Epithelial cell of proximal tubule (primary cell): ENCODE data around the gene SYMPK. TPM values are rescaled to one million over a fixed set of nuclear protein-coding genes. Genes with fewer than 3 reads are reported as not detected.
"Not testable (repeated sequence)": the region's sequence is repeated elsewhere in the genome, so short reads cannot be mapped to it uniquely, and the experiment has no call there.

ENCODE experiments used
- DNase-seq: peaks from one replicate; pipeline ENCODE4 v3.0.0-alpha.2; 2011; ENCODE audit warnings: low read depth
- H3K4me3 ChIP-seq: 2 replicates; pipeline ENCODE4 v1.5.1; 2011; ENCODE audit warnings: low read depth, mild to moderate bottlenecking, low read length
- total RNA-seq: library from RNA; depleted of rRNA; stranded (reverse); fragments of >200 nt; gene quantifications from 2 replicates; pipeline ENCODE4 v1.2.3, GENCODE V29; 2015
- TF ChIP-seq, protein P1 (sequence below): conservative IDR thresholded peaks from 2 replicates; pipeline ENCODE4 v1.5.1; 2012; ENCODE audit warnings: low read depth, mild to moderate bottlenecking, low read length

SYMPK gene
- total RNA-seq, 1 donor from 2014 or later, result 22.9 TPM

DNA sequence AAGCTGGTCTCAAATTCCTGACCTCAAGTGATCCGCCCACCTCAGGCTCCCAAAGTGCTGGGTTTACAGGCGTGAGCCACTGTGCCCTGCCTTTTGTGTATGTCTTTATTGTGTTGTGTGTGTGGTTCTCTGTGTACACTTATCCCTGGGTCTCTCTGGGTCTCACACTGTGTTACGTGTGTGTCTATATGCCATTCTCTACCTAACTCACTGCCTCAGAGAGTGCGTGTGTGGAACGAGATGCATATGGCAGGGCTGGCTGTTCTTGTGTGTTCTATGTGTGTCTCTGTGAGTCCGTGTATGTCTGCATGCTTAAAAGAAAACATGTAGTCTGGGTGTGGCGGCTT is 11.6 kb upstream of the SYMPK start:
- no peak for DNase-seq
- H3K4me3 ChIP-seq, result no peak overlapping the region
- TF ChIP-seq, protein P1, sequence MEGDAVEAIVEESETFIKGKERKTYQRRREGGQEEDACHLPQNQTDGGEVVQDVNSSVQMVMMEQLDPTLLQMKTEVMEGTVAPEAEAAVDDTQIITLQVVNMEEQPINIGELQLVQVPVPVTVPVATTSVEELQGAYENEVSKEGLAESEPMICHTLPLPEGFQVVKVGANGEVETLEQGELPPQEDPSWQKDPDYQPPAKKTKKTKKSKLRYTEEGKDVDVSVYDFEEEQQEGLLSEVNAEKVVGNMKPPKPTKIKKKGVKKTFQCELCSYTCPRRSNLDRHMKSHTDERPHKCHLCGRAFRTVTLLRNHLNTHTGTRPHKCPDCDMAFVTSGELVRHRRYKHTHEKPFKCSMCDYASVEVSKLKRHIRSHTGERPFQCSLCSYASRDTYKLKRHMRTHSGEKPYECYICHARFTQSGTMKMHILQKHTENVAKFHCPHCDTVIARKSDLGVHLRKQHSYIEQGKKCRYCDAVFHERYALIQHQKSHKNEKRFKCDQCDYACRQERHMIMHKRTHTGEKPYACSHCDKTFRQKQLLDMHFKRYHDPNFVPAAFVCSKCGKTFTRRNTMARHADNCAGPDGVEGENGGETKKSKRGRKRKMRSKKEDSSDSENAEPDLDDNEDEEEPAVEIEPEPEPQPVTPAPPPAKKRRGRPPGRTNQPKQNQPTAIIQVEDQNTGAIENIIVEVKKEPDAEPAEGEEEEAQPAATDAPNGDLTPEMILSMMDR, result no peak

DNA sequence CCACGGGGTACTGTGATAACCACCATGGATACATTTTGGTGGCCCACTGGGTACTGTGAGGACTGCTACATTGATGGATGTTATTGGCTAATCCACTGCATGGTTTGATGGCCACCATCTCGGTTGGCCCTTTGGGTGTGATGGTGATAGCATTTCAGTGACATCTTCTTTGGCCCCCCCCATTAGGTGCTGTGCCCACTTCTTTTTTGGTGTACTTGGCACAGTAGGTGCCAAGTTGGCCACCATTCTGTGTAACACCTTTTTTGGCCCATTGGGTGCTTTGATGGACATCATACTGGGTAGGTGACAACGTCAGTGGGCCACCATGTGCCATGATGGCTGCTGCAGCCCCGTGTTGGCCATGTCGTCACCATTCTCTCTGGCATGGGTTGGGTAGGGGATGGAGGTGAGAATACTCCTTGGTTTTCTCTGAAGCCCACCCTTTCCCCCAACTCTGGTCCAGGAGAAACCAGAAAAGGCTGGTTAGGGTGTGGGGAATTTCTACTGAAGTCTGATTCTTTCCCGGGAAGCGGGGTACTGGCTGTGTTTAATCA is 10.3 kb upstream of the SYMPK start:
- no peak overlapping the region for H3K4me3 ChIP-seq
- no peak for DNase-seq
- TF ChIP-seq, protein P1, result no peak

DNA sequence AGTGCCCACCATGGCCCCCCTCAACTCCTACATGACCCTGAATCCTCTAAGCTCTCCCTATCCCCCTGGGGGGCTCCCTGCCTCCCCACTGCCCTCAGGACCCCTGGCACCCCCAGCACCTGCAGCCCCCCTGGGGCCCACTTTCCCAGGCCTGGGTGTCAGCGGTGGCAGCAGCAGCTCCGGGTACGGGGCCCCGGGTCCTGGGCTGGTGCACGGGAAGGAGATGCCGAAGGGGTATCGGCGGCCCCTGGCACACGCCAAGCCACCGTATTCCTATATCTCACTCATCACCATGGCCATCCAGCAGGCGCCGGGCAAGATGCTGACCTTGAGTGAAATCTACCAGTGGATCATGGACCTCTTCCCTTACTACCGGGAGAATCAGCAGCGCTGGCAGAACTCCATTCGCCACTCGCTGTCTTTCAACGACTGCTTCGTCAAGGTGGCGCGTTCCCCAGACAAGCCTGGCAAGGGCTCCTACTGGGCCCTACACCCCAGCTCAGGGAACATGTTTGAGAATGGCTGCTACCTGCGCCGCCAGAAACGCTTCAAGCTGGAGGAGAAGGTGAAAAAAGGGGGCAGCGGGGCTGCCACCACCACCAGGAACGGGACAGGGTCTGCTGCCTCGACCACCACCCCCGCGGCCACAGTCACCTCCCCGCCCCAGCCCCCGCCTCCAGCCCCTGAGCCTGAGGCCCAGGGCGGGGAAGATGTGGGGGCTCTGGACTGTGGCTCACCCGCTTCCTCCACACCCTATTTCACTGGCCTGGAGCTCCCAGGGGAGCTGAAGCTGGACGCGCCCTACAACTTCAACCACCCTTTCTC is 9.4 kb upstream of the SYMPK start:
- TF ChIP-seq, protein P1, result no peak
- DNase-seq, result no peak
- H3K4me3 ChIP-seq, result no peak overlapping the region

- no peak for DNase-seq
- TF ChIP-seq, protein P1, result no peak
Measured at GRCh38 chr19:45870798-45871197, 7.9 kb upstream of the SYMPK start.

DNA sequence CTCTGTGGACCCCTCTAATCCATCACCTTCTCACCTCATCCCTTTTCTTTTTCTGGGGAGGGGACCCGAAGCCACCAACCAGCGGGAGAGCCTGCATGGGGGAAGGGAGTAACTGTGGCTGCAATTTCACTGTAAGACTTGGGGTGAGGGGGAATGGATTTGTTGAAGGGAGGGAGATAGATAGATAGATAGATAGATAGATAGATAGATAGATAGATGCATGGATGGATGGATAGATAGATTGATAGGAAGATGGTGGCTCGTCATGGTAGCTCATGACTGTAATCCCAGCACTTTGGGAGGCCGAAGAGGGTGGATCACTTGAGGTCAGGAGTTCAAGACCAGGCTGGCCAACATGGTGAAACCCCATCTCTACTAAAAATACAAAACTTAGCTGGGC is 4.3 kb upstream of the SYMPK start:
- not testable (repeated sequence) for DNase-seq, H3K4me3 ChIP-seq

More at GRCh38 chr19:45870798-45871197, 7.9 kb upstream of the SYMPK start:
- no peak overlapping the region for H3K4me3 ChIP-seq

DNA sequence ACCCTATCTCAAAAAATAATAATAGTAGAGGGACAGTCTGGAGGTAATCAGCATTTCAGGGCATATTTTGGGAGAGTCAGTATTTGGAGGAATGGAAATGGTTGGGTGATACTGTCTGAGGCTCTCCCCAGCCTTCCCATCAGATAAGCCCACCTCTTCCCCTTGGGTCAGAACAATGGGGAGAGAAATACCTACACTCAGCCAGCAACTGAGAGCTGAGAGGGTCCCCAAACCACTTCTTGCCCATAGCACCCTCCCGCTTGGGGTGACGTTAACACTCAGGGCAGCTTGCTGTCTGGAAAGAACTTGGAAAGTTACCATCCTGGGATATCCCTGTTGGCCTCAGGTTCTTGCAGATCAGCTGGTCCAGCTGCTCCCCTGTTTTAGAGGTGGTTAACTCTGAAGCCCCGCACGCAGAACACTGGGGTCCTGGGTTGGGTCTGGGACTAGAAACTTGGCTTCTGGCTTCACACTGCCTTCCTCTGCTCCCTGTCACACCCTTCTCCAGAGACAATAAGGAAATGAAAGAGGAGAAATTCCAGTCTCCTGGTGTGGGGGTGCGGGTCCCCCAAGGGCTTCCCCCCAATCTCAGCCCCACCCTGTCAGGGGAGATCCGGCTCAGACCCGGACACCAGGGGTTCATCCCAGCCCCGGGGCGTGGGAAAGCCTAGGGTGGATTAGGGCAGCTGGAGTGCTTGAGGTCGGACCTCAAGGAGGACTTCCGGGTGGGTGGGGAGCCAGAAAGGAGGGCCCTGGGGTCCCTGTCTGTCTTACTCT is 3.6 kb upstream of the SYMPK start:
- TF ChIP-seq, protein P1, result no peak
- no peak overlapping the region for H3K4me3 ChIP-seq
- no peak for DNase-seq

- TF ChIP-seq, protein P1, result no peak
- peak overlapping the region; percentile 70 for H3K4me3 ChIP-seq
- no peak for DNase-seq
Measured at GRCh38 chr19:45865269-45865948, 2.5 kb upstream of the SYMPK start.
